HG03521 (cell line): ENCODE measurements around the gene CYP21A2.

Experiments
- ATAC-seq: cut with Tn5 transposase; IDR thresholded peaks from one replicate; pipeline ENCODE4 v1.9.1; 2021; ENCODE audit warnings: mild to moderate bottlenecking, moderate library complexity; ENCODE audit not compliant: unreplicated experiment

CYP21A2 gene

GRCh38 chr6:32081168-32081990 lies 43.2 kb downstream of the CYP21A2 start:
- ATAC-seq = no peak

DNA sequence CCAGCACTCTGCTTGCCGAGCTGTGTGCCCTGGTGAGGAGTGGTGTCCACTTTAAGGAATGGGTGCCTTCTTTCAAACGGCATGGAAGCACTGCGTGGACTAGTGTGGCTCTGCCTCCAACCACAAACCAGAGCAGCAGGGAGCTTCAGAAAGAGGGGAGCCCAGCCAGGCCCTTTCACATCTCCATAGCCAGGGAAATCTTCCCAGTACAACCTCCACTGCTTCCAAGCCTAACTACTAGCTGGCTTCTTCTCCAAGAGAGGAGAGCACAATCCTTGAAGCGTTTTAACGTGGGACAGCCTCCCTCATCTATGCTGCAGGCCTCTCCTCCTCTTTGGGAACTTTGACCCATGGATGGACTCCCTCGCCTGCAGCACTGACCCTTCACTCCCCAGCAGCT lies 44.3 kb downstream of the CYP21A2 start:
- no peak for ATAC-seq

- no peak for ATAC-seq
Measured at GRCh38 chr6:32082935-32083334, 44.7 kb downstream of the CYP21A2 start.

- no peak for ATAC-seq
Measured at GRCh38 chr6:32083812-32084768, 45.9 kb downstream of the CYP21A2 start.

DNA sequence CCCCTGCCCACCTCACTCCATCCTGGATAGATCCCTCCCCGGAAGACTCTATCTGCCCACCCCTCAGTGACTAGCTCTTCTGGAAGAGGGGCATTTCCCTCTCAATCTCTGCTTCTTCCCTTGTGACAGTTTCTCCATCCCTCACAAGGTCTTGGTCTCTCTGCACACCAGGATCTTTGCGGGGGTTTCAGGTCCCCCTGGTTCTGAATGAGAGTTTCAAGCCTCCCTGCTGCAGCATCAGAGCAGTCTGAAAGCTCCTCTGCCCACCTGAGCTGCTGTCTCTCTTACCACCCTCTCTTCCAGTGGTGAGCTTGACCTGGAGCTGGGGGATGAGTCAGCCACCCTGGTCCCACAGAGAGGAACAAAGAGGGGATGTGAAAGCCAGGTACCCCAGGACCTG lies 46.6 kb downstream of the CYP21A2 start:
- no peak for ATAC-seq

GRCh38 chr6:32085759-32086459 lies 47.7 kb downstream of the CYP21A2 start:
- no peak for ATAC-seq

- no peak for ATAC-seq
Measured at GRCh38 chr6:32086661-32087573, 48.7 kb downstream of the CYP21A2 start.

GRCh38 chr6:32087574-32088486 lies 49.6 kb downstream of the CYP21A2 start:
- no peak for ATAC-seq

GRCh38 chr6:32088487-32089049 lies 50.4 kb downstream of the CYP21A2 start:
- no peak for ATAC-seq

DNA sequence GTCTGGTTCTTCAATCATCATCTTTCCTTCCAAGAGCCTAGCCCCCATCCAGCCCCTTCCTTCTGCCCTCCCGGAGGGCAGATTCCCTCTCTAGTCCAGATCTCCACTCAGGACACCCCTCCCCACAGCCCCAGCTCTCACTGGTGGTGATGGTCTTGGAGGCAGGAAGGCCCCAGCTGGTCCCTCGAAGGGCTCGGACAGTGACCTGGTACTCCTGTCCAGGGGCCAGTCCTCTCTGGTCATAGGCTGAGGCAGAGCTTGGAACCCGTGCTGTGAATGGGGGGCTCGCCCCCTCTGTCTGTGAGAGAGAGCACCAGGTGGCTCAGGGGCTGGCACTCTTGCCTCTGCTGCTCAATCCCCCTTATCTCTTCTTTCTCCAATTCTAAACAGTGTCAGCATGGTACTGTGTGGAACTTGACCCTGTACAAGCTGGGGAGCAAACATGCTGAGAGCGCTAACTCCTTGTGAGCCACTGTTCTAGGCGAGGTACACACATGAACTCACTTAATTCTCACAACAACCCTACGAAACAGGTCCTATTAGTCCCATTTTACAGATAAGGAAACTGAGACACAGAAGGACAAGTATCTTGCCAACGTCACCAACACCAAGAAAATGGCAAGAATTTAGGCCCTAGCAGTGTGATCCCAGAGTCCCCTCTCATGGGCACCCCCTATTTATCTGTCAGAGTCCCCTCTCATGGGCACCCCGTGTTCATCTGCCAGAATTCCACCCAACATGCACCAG lies 51.0 kb downstream of the CYP21A2 start:
- ATAC-seq = no peak
